K562 (cell line): Measurements from ENCODE around the gene FIBP. TPM values are rescaled to one million over a fixed set of nuclear protein-coding genes. Genes with fewer than 3 reads are reported as not detected.
A peak's percentile ranks its signal among the peaks of the same experiment; 100 is the strongest.

Source experiments
- CBX3 ChIP-seq, 2 experiments: IDR thresholded peaks; 1 replicate in 1 of 2; 2 replicates in 1 of 2; pipeline ENCODE4 v1.6.1; 2012; ENCODE audit warnings: inconsistent platforms in 2 of 2, low read length in 2 of 2, borderline replicate concordance in 1 of 2, control low read depth in 1 of 2
- FOXA3 ChIP-seq, 2 experiments: fragments of 450-650 bp in 1 of 2; sonication (generic) in 1 of 2; formaldehyde crosslinking; IDR thresholded peaks in 1 of 2; conservative IDR thresholded peaks in 1 of 2; 2 replicates each; pipeline versions ENCODE4 v1.4.0 to v1.8.0; 2020 to 2022; ENCODE audit warnings: mild to moderate bottlenecking in 2 of 2, missing genetic modification reagents in 1 of 2
- FOXK2 ChIP-seq, 2 experiments: fragments of 450-650 bp; IDR thresholded peaks in 1 of 2; conservative IDR thresholded peaks in 1 of 2; 2 replicates each; pipeline ENCODE4 v1.6.1; 2016; ENCODE audit warnings: low read depth in 2 of 2, mild to moderate bottlenecking in 1 of 2
- NCOA1 ChIP-seq: fragments of 450-650 bp; IDR thresholded peaks from 2 replicates; pipeline ENCODE4 v1.6.1; 2016; ENCODE audit warnings: low read depth
- POLR3G ChIP-seq: IDR thresholded peaks from 2 replicates; pipeline ENCODE4 v1.6.1; 2011; ENCODE audit not compliant: insufficient read length, insufficient replicate concordance; ENCODE audit errors: extremely low read depth
- PPARD ChIP-seq: fragments of 250-450 bp; sonication (Bioruptor Pico); IDR thresholded peaks from 2 replicates; pipeline ENCODE4 v1.8.0; 2022; ENCODE audit warnings: inconsistent platforms, mild to moderate bottlenecking, moderate library complexity
- PTBP1 ChIP-seq: fragments of 200-400 bp; formaldehyde crosslinking; IDR thresholded peaks from 2 replicates; pipeline ENCODE4 v1.6.1; 2017; ENCODE audit warnings: low read depth, low read length
- TEAD1 ChIP-seq, 2 experiments: fragments of 450-650 bp in 1 of 2; sonication (generic) in 1 of 2; formaldehyde crosslinking; IDR thresholded peaks; 2 replicates each; pipeline versions ENCODE4 v1.4.0 to v1.8.0; 2020 to 2022; ENCODE audit warnings: mild to moderate bottlenecking in 2 of 2, missing genetic modification reagents in 1 of 2
- ZNF165 ChIP-seq: fragments of 250-450 bp; sonication (Bioruptor Pico); IDR thresholded peaks from 2 replicates; pipeline ENCODE4 v1.4.0; 2020; ENCODE audit warnings: borderline replicate concordance
- ZNF184 ChIP-seq: sonication (generic); formaldehyde crosslinking; IDR thresholded peaks from 2 replicates; pipeline ENCODE4 v1.5.0; 2020; ENCODE audit warnings: missing genetic modification reagents
- polyA plus RNA-seq, 8 experiments: library from polyadenylated mRNA; depleted of rRNA in 4 of 8; stranded (reverse) in 5 of 8; unstranded in 3 of 8; fragments of >200 nt; fragmentation: Nextera tagmentation in 2 of 8; fragmentation: Illumina TruSeq in 1 of 8; extraction: Ambion mirVana in 2 of 8; extraction: Trizol in 1 of 8; gene quantifications; 2 replicates each; pipeline versions ENCODE4 v1.2.1 to v1.2.3, GENCODE V29; 2011 to 2014; ENCODE audit warnings: inconsistent platforms in 1 of 8, missing spikeins in 1 of 8
- total RNA-seq, 7 experiments: library from RNA; depleted of rRNA in 6 of 7; stranded (reverse); fragments of >200 nt in 6 of 7; fragmentation: Illumina TruSeq in 2 of 7; extraction: Trizol in 2 of 7; gene quantifications; 2 replicates each; pipeline versions ENCODE4 v1.2.1 to v1.2.3, GENCODE V29; 2011 to 2021; ENCODE audit warnings: low replicate concordance in 1 of 7
- TF ChIP-seq, protein P1 (sequence below): IDR thresholded peaks from 3 replicates; pipeline ENCODE4 v1.6.1; 2011; ENCODE audit warnings: borderline replicate concordance, mild to moderate bottlenecking; ENCODE audit not compliant: insufficient read length, insufficient read depth
- TF ChIP-seq, protein P2 (sequence below), 3 experiments: fragments of 200-800 bp in 1 of 3; fragments of 250-450 bp in 1 of 3; fragments of 450-650 bp in 1 of 3; sonication (Bioruptor Pico) in 1 of 3; sonication (Bioruptor generic) in 1 of 3; formaldehyde crosslinking in 1 of 3; IDR thresholded peaks; 2 replicates each; pipeline versions ENCODE4 v1.6.1 to v1.8.0; 2016 to 2022; ENCODE audit warnings: mild to moderate bottlenecking in 2 of 3, missing genetic modification characterization in 2 of 3, missing compliant biosample characterization in 1 of 3, moderate library complexity in 1 of 3
- TF ChIP-seq, protein P3 (sequence below): fragments of 250-450 bp; sonication (Bioruptor Pico); IDR thresholded peaks from 2 replicates; pipeline ENCODE4 v1.4.0; 2020; ENCODE audit warnings: mild to moderate bottlenecking

FIBP gene
- total and polyA plus RNA-seq, 9 of the 15 experiments (the other 6 are each of a cell fraction or from before 2014, with no cell fraction given): 41.2 to 79.2 (median 48.6) TPM

DNA sequence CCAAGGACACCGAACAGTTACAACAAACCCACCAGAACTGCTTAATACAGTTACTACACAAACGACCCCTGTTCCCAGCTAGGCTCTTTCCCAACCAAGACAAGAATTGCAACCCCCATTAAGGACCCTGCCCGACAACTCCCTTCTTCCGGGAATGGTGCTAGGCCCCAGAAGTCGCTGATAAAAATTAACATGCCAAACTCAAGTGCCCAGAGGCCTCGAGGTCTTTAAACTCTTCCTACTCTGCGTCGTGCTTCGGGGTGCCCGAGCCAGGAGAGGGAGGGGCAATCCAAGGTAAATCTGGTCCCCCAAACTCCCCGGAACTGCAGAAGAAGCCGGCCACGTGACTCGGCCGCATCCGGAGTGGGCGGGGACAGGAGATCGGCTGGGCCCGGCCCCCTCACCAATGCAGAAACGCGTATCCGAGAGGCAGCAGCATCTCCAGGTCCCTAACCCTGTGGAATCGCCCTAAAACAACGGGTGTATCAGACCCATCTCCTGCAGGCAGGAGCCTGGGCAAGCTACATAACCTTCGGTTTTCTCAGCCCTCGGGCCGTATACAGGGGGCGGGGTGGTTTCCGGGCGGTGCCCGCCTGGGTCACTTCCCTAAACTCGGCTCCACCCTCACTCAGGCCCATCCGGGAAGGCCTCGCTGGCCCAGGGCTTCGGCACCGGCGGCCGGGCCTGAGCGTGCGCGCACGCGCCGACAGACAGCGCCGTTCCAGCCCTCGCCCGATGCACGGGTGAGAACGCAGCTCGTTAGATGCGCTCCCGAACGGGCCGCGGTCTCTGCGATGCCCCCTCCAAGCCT lies 31.4 kb downstream of the FIBP start (continued):
- TF ChIP-seq FOXA3 (CRISPR knock-in tag; conservative IDR thresholded peaks at IDR 0.05 in 1 of 2, IDR thresholded peaks at IDR 0.05 in 1 of 2) (0 out of 4 replicates have a peak, but pooled peaks of 1 of the 2 experiments have one; percentile 15), POLR3G (no peak), PPARD (CRISPR knock-in tag) (no peak), NCOA1 (no peak), PTBP1 (0 out of 2 replicates have a peak, but pooled peaks have one; percentile 5), TEAD1 (CRISPR knock-in tag; IDR thresholded peaks at IDR 0.05) (peak in 1 of 2 experiments; percentile 18; a peak in 1 of 4 replicates), ZNF184 (no peak), CBX3 (IDR thresholded peaks at IDR 0.05; ENCODE audit: borderline replicate concordance in 1 of 2, low read length in 2 of 2) (no peak), FOXK2 (conservative IDR thresholded peaks at IDR 0.05 in 1 of 2, IDR thresholded peaks at IDR 0.05 in 1 of 2; ENCODE audit: low read depth in 2 of 2) (peak; percentile 72 to 75; a peak in 2 of 4 replicates), ZNF165 (0 out of 2 replicates have a peak, but pooled peaks have one; percentile 36)
- TF ChIP-seq, protein P1, sequence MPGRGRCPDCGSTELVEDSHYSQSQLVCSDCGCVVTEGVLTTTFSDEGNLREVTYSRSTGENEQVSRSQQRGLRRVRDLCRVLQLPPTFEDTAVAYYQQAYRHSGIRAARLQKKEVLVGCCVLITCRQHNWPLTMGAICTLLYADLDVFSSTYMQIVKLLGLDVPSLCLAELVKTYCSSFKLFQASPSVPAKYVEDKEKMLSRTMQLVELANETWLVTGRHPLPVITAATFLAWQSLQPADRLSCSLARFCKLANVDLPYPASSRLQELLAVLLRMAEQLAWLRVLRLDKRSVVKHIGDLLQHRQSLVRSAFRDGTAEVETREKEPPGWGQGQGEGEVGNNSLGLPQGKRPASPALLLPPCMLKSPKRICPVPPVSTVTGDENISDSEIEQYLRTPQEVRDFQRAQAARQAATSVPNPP: no peak
- TF ChIP-seq, protein P2, sequence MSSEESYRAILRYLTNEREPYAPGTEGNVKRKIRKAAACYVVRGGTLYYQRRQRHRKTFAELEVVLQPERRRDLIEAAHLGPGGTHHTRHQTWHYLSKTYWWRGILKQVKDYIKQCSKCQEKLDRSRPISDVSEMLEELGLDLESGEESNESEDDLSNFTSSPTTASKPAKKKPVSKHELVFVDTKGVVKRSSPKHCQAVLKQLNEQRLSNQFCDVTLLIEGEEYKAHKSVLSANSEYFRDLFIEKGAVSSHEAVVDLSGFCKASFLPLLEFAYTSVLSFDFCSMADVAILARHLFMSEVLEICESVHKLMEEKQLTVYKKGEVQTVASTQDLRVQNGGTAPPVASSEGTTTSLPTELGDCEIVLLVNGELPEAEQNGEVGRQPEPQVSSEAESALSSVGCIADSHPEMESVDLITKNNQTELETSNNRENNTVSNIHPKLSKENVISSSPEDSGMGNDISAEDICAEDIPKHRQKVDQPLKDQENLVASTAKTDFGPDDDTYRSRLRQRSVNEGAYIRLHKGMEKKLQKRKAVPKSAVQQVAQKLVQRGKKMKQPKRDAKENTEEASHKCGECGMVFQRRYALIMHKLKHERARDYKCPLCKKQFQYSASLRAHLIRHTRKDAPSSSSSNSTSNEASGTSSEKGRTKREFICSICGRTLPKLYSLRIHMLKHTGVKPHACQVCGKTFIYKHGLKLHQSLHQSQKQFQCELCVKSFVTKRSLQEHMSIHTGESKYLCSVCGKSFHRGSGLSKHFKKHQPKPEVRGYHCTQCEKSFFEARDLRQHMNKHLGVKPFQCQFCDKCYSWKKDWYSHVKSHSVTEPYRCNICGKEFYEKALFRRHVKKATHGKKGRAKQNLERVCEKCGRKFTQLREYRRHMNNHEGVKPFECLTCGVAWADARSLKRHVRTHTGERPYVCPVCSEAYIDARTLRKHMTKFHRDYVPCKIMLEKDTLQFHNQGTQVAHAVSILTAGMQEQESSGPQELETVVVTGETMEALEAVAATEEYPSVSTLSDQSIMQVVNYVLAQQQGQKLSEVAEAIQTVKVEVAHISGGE (CRISPR knock-in tag; IDR thresholded peaks at IDR 0.05): peak in 2 of 3 experiments; percentile 67 to 68; a peak in 3 of 6 replicates
- TF ChIP-seq, protein P3, sequence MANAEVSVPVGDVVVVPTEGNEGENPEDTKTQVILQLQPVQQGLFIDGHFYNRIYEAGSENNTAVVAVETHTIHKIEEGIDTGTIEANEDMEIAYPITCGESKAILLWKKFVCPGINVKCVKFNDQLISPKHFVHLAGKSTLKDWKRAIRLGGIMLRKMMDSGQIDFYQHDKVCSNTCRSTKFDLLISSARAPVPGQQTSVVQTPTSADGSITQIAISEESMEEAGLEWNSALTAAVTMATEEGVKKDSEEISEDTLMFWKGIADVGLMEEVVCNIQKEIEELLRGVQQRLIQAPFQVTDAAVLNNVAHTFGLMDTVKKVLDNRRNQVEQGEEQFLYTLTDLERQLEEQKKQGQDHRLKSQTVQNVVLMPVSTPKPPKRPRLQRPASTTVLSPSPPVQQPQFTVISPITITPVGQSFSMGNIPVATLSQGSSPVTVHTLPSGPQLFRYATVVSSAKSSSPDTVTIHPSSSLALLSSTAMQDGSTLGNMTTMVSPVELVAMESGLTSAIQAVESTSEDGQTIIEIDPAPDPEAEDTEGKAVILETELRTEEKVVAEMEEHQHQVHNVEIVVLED (CRISPR knock-in tag): 0 out of 2 replicates have a peak, but pooled peaks have one; percentile 10
